A549 (cell line): ENCODE results near the gene DNAJB6. TPM values are rescaled to one million over a fixed set of nuclear protein-coding genes. Genes with fewer than 3 reads are reported as not detected.
A peak's percentile ranks its signal among the peaks of the same experiment; 100 is the strongest.

Source experiments
- ATAC-seq, 2 experiments: fragments of 200-7000 bp in 1 of 2; fragments of >200 bp in 1 of 2; cut with Nextera tagmentation in 1 of 2; cut with Tn5 transposase in 1 of 2; 3 replicates each; pipeline versions ENCODE4 v1.8.0 to v1.9.1; 2018 to 2020; ENCODE audit warnings: mild to moderate bottlenecking in 1 of 2, moderate library complexity in 1 of 2
- CTCF ChIA-PET: fragments of 300-600 bp; sonication (Branson Sonifier 250); formaldehyde crosslinking; extraction: SDS; loops from one replicate; lab custom pipeline; 2021; ENCODE audit warnings: antibody characterized with exemption, inconsistent platforms; lab: Yijun Ruan, JAX
- POLR2A ChIA-PET: fragments of 350-600 bp; formaldehyde crosslinking; extraction: SDS; loops from one replicate; lab custom pipeline; 2021; ENCODE audit warnings: antibody characterized with exemption, inconsistent platforms; lab: Yijun Ruan, JAX
- DNase-seq, 2 experiments: peaks; one replicate each; pipeline versions ENCODE4 v3.0.0 to v3.0.0-alpha.2; 2011 to 2016; ENCODE audit warnings: low read depth in 1 of 2, low spot score in 1 of 2
- FAIRE-seq: peaks from 2 replicates; lab custom pipeline; 2011; peaks lifted over from hg19 to GRCh38; lab: Jason Lieb, UNC
- H3K27ac ChIP-seq, 2 experiments: fragments of >200 bp; sonication (Bioruptor Twin); formaldehyde crosslinking; 3 replicates each; pipeline ENCODE4 v1.5.1; 2016 to 2017
- H3K4me1 ChIP-seq: fragments of >200 bp; sonication (Bioruptor Twin); formaldehyde crosslinking; 3 replicates; pipeline ENCODE4 v1.6.1; 2016
- H3K4me2 ChIP-seq: fragments of >200 bp; sonication (Bioruptor Twin); formaldehyde crosslinking; 3 replicates; pipeline ENCODE4 v1.6.1; 2016
- H3K4me3 ChIP-seq: fragments of >200 bp; sonication (Bioruptor Twin); formaldehyde crosslinking; 3 replicates; pipeline ENCODE4 v1.5.1; 2016
- H3K9me3 ChIP-seq: fragments of >200 bp; sonication (Bioruptor Twin); formaldehyde crosslinking; 3 replicates; pipeline ENCODE4 v1.6.1; 2016
- CBX8 ChIP-seq: fragments of 200-600 bp; sonication (generic); IDR thresholded peaks from 2 replicates; pipeline ENCODE4 v1.6.1; 2016
- EHF ChIP-seq: fragments of 250-450 bp; sonication (Bioruptor Pico); IDR thresholded peaks from 2 replicates; pipeline ENCODE4 v1.5.0; 2020; ENCODE audit warnings: mild to moderate bottlenecking
- EHMT2 ChIP-seq: fragments of 200-600 bp; sonication (generic); IDR thresholded peaks from 2 replicates; pipeline ENCODE4 v1.6.1; 2016; ENCODE audit warnings: antibody characterized with exemption, low read depth, mild to moderate bottlenecking, moderate library complexity
- ESRRA ChIP-seq: fragments of 150-350 bp; IDR thresholded peaks from 2 replicates; pipeline ENCODE4 v1.6.1; 2014; ENCODE audit warnings: mild to moderate bottlenecking, low read length, borderline replicate concordance
- HEYL ChIP-seq: fragments of 250-450 bp; sonication (Bioruptor Pico); IDR thresholded peaks from 2 replicates; pipeline ENCODE4 v1.8.0; 2021; ENCODE audit warnings: mild to moderate bottlenecking, moderate library complexity
- JUNB ChIP-seq: fragments of >200 bp; sonication (Bioruptor Twin); formaldehyde crosslinking; IDR thresholded peaks from 2 replicates; pipeline ENCODE4 v1.6.1; 2016
- KDM5A ChIP-seq: fragments of 200-600 bp; sonication (generic); IDR thresholded peaks from 2 replicates; pipeline ENCODE4 v1.6.1; 2016; ENCODE audit warnings: antibody characterized with exemption, mild to moderate bottlenecking
- MYC ChIP-seq: IDR thresholded peaks from 2 replicates; pipeline ENCODE4 v1.6.1; 2012; ENCODE audit warnings: mild to moderate bottlenecking, inconsistent platforms, low read length, improper control_type of control experiment, borderline replicate concordance
- POLR2AphosphoS2 ChIP-seq: conservative IDR thresholded peaks from 2 replicates; pipeline ENCODE4 v1.6.1; 2012; ENCODE audit warnings: low read length, improper control_type of control experiment, inconsistent platforms
- RAD21 ChIP-seq, 2 experiments: fragments of >200 bp in 1 of 2; sonication (Bioruptor Twin) in 1 of 2; formaldehyde crosslinking in 1 of 2; IDR thresholded peaks in 1 of 2; conservative IDR thresholded peaks in 1 of 2; 2 replicates in 1 of 2; 3 replicates in 1 of 2; pipeline ENCODE4 v1.6.1; 2012 to 2018; ENCODE audit warnings: inconsistent platforms in 1 of 2
- RFX5 ChIP-seq: fragments of 450-650 bp; IDR thresholded peaks from 2 replicates; pipeline ENCODE4 v1.7.1; 2014; ENCODE audit warnings: antibody characterized with exemption, mild to moderate bottlenecking, moderate library complexity
- SMC3 ChIP-seq: fragments of >200 bp; sonication (Bioruptor Twin); formaldehyde crosslinking; IDR thresholded peaks from 3 replicates; pipeline ENCODE4 v1.6.1; 2018; ENCODE audit warnings: inconsistent platforms
- SREBF2 ChIP-seq: fragments of 450-650 bp; IDR thresholded peaks from 2 replicates; pipeline ENCODE4 v1.6.1; 2014; ENCODE audit warnings: mild to moderate bottlenecking, moderate library complexity
- WGBS: methylation state at CpG from one replicate; pipeline ENCODE4 v1.1.6; 2017; ENCODE audit errors: missing lambda C conversion rate; 5-methylcytosine and 5-hydroxymethylcytosine counted together
- polyA plus RNA-seq, 4 experiments: library from polyadenylated mRNA; depleted of rRNA in 3 of 4; stranded (reverse); fragments of >200 nt; fragmentation: RNase III in 1 of 4; extraction: RNeasy Plus Mini Kit Qiagen cat#74134 plus additional on column Dnase treatment in 1 of 4; gene quantifications; 2 replicates in 3 of 4; 3 replicates in 1 of 4; pipeline ENCODE4 v1.2.3, GENCODE V29; 2011 to 2017
- TF ChIP-seq, protein P1 (sequence below): IDR thresholded peaks from 2 replicates; pipeline ENCODE4 v1.6.1; 2012
- TF ChIP-seq, protein P2 (sequence below): fragments of 450-650 bp; IDR thresholded peaks from 2 replicates; pipeline ENCODE4 v1.6.1; 2014; ENCODE audit warnings: antibody characterized with exemption
- TF ChIP-seq, protein P3 (sequence below): fragments of >200 bp; sonication (Bioruptor Twin); formaldehyde crosslinking; IDR thresholded peaks from 3 replicates; pipeline ENCODE4 v1.5.1; 2016
- TF ChIP-seq, protein P4 (sequence below): fragments of >200 bp; sonication (Bioruptor Twin); formaldehyde crosslinking; IDR thresholded peaks from 3 replicates; pipeline ENCODE4 v1.6.1; 2016
- TF ChIP-seq, protein P5 (sequence below): fragments of 150-350 bp; IDR thresholded peaks from 2 replicates; pipeline ENCODE4 v1.6.1; 2014; ENCODE audit warnings: low read depth, mild to moderate bottlenecking, low read length
- TF ChIP-seq, protein P6 (sequence below): fragments of 200-600 bp; sonication (generic); IDR thresholded peaks from 2 replicates; pipeline ENCODE4 v1.6.1; 2016; ENCODE audit warnings: antibody characterized with exemption, mild to moderate bottlenecking, moderate library complexity

The DNAJB6 gene
- polyA plus RNA-seq, 2 of the 4 experiments (the other 2 are of a cell fraction), result 117 to 136 TPM

DNA sequence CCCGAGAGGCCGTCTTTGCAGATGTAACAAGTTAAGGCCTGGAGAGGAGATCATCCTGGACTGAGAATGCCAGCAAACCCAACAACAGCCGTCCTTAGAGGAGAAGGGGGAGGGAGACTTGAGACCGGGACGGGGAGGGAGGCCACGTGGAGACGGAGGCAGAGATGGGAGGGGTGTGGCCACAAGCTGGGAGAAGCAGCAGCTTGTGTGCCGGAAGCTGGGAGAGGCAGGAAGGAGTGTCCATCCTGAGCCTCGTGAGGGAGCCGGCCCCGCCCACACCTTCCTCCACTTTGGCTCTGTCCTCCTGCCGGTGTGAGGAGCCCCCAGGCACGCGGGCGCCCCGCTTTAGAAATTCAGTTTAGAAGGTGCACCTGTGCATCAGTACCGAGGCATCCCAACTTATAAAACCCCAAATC, 95.7 kb downstream of the DNAJB6 start:
- ChIA-PET CTCF (interaction anchor here (0.6 to 2.6 kb wide), 21 partner anchors 10 to 977 kb away, joined by 3 to 10 read pairs (median 3); no protein-coding TSS in a partner anchor), POLR2A (no interaction called here)
- Histone ChIP-seq H3K9me3 (no peaks in the 10 kb centered on the region), H3K27ac (peak overlapping the region; percentile 45 to 73; a peak in 5 of 6 replicates), H3K4me3 (peak overlapping the region; percentile 39), H3K4me1 (peaks cover 6% of the 10 kb centered on the region; the same call in 1 of the 3 replicates), H3K4me2 (peak overlapping the region; percentile 85)
- ATAC-seq, result peak; percentile 81 to 89
- DNase-seq, result peak; percentile 78 to 83
- FAIRE-seq, result no peak
- TF ChIP-seq, protein P1, sequence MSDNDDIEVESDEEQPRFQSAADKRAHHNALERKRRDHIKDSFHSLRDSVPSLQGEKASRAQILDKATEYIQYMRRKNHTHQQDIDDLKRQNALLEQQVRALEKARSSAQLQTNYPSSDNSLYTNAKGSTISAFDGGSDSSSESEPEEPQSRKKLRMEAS, result peak; percentile 83
- TF ChIP-seq, protein P2, sequence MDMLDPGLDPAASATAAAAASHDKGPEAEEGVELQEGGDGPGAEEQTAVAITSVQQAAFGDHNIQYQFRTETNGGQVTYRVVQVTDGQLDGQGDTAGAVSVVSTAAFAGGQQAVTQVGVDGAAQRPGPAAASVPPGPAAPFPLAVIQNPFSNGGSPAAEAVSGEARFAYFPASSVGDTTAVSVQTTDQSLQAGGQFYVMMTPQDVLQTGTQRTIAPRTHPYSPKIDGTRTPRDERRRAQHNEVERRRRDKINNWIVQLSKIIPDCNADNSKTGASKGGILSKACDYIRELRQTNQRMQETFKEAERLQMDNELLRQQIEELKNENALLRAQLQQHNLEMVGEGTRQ, result peak; percentile 58
- TF ChIP-seq, protein P3, sequence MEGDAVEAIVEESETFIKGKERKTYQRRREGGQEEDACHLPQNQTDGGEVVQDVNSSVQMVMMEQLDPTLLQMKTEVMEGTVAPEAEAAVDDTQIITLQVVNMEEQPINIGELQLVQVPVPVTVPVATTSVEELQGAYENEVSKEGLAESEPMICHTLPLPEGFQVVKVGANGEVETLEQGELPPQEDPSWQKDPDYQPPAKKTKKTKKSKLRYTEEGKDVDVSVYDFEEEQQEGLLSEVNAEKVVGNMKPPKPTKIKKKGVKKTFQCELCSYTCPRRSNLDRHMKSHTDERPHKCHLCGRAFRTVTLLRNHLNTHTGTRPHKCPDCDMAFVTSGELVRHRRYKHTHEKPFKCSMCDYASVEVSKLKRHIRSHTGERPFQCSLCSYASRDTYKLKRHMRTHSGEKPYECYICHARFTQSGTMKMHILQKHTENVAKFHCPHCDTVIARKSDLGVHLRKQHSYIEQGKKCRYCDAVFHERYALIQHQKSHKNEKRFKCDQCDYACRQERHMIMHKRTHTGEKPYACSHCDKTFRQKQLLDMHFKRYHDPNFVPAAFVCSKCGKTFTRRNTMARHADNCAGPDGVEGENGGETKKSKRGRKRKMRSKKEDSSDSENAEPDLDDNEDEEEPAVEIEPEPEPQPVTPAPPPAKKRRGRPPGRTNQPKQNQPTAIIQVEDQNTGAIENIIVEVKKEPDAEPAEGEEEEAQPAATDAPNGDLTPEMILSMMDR, result no peak
- WGBS, result 14% methylated on average over 17 of the region's 17 CpGs

DNA sequence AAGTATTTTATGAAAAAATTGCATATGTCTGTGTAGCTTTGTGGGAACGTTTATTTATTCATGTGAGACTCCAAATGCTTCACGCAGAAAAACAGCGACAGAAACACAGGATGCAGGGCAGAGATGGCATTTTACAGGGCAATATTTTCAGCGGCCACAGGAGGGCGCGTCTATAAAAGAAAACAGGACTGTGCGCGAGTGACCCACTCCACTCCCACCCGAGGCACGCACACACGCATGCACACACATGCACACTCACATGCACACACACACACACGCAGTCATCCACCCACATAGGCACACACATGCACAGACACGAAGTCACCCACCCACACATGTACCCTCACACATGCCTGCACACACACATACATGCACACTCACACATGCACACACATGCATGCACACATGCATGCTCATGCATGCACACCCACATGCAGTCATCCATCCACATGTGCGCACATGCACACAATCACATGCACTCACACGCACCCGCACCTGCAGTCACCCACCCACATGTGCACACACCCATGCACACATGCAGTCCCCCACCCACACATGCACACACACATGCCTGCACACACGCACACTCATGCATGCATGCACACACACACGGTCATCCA, 96.3 kb downstream of the DNAJB6 start:
- TF ChIP-seq SMC3 (peak; percentile 74), EHF (CRISPR knock-in tag) (no peak), CBX8 (no peak), SREBF2 (no peak), RFX5 (no peak), MYC (no peak), RAD21 (conservative IDR thresholded peaks at IDR 0.05 in 1 of 2, IDR thresholded peaks at IDR 0.05 in 1 of 2) (peak; percentile 80 to 82), JUNB (no peak), POLR2AphosphoS2 (no peak), HEYL (CRISPR knock-in tag) (no peak), EHMT2 (no peak), KDM5A (no peak), ESRRA (no peak)
- TF ChIP-seq, protein P4, sequence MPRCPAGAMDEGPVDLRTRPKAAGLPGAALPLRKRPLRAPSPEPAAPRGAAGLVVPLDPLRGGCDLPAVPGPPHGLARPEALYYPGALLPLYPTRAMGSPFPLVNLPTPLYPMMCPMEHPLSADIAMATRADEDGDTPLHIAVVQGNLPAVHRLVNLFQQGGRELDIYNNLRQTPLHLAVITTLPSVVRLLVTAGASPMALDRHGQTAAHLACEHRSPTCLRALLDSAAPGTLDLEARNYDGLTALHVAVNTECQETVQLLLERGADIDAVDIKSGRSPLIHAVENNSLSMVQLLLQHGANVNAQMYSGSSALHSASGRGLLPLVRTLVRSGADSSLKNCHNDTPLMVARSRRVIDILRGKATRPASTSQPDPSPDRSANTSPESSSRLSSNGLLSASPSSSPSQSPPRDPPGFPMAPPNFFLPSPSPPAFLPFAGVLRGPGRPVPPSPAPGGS, result no peak
- TF ChIP-seq, protein P5, sequence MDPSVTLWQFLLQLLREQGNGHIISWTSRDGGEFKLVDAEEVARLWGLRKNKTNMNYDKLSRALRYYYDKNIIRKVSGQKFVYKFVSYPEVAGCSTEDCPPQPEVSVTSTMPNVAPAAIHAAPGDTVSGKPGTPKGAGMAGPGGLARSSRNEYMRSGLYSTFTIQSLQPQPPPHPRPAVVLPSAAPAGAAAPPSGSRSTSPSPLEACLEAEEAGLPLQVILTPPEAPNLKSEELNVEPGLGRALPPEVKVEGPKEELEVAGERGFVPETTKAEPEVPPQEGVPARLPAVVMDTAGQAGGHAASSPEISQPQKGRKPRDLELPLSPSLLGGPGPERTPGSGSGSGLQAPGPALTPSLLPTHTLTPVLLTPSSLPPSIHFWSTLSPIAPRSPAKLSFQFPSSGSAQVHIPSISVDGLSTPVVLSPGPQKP, result no peak
- TF ChIP-seq, protein P1, result no peak; the same call in none of the 2 replicates
- TF ChIP-seq, protein P6, sequence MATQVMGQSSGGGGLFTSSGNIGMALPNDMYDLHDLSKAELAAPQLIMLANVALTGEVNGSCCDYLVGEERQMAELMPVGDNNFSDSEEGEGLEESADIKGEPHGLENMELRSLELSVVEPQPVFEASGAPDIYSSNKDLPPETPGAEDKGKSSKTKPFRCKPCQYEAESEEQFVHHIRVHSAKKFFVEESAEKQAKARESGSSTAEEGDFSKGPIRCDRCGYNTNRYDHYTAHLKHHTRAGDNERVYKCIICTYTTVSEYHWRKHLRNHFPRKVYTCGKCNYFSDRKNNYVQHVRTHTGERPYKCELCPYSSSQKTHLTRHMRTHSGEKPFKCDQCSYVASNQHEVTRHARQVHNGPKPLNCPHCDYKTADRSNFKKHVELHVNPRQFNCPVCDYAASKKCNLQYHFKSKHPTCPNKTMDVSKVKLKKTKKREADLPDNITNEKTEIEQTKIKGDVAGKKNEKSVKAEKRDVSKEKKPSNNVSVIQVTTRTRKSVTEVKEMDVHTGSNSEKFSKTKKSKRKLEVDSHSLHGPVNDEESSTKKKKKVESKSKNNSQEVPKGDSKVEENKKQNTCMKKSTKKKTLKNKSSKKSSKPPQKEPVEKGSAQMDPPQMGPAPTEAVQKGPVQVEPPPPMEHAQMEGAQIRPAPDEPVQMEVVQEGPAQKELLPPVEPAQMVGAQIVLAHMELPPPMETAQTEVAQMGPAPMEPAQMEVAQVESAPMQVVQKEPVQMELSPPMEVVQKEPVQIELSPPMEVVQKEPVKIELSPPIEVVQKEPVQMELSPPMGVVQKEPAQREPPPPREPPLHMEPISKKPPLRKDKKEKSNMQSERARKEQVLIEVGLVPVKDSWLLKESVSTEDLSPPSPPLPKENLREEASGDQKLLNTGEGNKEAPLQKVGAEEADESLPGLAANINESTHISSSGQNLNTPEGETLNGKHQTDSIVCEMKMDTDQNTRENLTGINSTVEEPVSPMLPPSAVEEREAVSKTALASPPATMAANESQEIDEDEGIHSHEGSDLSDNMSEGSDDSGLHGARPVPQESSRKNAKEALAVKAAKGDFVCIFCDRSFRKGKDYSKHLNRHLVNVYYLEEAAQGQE, result no peak
- TF ChIP-seq, protein P3, result peak; percentile 78
- peak overlapping the region; percentile 85 for H3K4me2 ChIP-seq
- WGBS, result 14% methylated on average over 18 of the region's 18 CpGs
- H3K9me3 ChIP-seq, result no peaks in the 10 kb centered on the region
- peak overlapping the region; percentile 45 to 73; a peak in 5 of 6 replicates for H3K27ac ChIP-seq
- ChIA-PET POLR2A (no interaction called here), CTCF (interaction anchor here (0.6 to 2.6 kb wide), 21 partner anchors 10 to 977 kb away, joined by 3 to 10 read pairs (median 3); no protein-coding TSS in a partner anchor)
- peak; percentile 54 for FAIRE-seq
- H3K4me3 ChIP-seq, result peak overlapping the region; percentile 39
- ATAC-seq, result peak; percentile 59 to 72; a peak in 5 of 6 replicates
- peak; percentile 47 to 54 for DNase-seq
- peaks cover 6% of the 10 kb centered on the region; the same call in 1 of the 3 replicates for H3K4me1 ChIP-seq
